ENCODE results near the gene SUGCT. TPM values are rescaled to one million over a fixed set of nuclear protein-coding genes. Genes with fewer than 3 reads are reported as not detected.

Gene SUGCT
- total and polyA plus RNA-seq, 9 of the 15 experiments (the other 6 are each of a cell fraction or from before 2014, with no cell fraction given) = 0.58 to 2.5 (median 1.4) TPM

- Histone ChIP-seq H4K20me1 (replicated peaks; ENCODE audit: control insufficient read depth, insufficient read depth, low read length) (no peaks in the 10 kb centered on the region), H3K79me2 (ENCODE audit: control insufficient read depth, insufficient read depth, low read length) (no peaks in the 10 kb centered on the region), H3K9me1 (ENCODE audit: control insufficient read depth, insufficient read depth, low read length) (no peaks in the 10 kb centered on the region), H3K27ac (ENCODE audit: extremely low read depth, low read depth, low read length) (no peak overlapping the region), H3K9me3 (replicated peaks; ENCODE audit: control insufficient read depth, insufficient read depth, low read depth, low read length) (no peaks in the 10 kb centered on the region), H3K4me3 (no peak overlapping the region), H3K9ac (ENCODE audit: insufficient read depth in 1 of 2, low read depth in 2 of 2, low read length in 2 of 2) (no peak overlapping the region), H3K4me1 (replicated peaks in 1 of 2; ENCODE audit: control insufficient read depth in 2 of 2, insufficient read depth in 2 of 2, low read length in 2 of 2) (no peaks in the 10 kb centered on the region), H3K36me3 (ENCODE audit: control insufficient read depth, insufficient read depth, low read length) (no peaks in the 10 kb centered on the region), H3K27me3 (ENCODE audit: control insufficient read depth in 2 of 2, insufficient read depth in 2 of 2, low read length in 2 of 2) (no peaks in the 10 kb centered on the region), H2AFZ (ENCODE audit: low read depth, low read length) (no peak overlapping the region), H3K4me2 (ENCODE audit: insufficient read depth, low read length) (no peak overlapping the region)
- FAIRE-seq (no peak), ATAC-seq (no peak), DNase-seq (ENCODE audit: extremely low read depth in 1 of 4, low spot score in 3 of 4) (no peak)
- in situ Hi-C loops (cut with MboI) (no loop called here), intact Hi-C loops (cut with micrococcal nuclease) (no loop called here)
- no TSS peak for BruUV-seq (replicated peaks)
- WGBS (ENCODE audit: insufficient coverage, low coverage, missing lambda C conversion rate) = 19% methylated on average over 2 of the region's 2 CpGs
- POLR2A ChIA-PET = no interaction called here
- CTCF ChIA-PET (ENCODE audit: low intra/inter-chr PET ratio) = no interaction called here
- TF ChIP-seq ZBTB43 (CRISPR knock-in tag; IDR thresholded peaks at IDR 0.05) = no peak
- TF ChIP-seq E2F8 (IDR thresholded peaks at IDR 0.05; ENCODE audit: low read depth, partially characterized antibody) = no peak
- no peak for TF ChIP-seq ZNF512 (tag; IDR thresholded peaks at IDR 0.05)
- no peak for TF ChIP-seq NFYB (IDR thresholded peaks at IDR 0.05; ENCODE audit: extremely low read depth, insufficient read length)
- TF ChIP-seq GMEB1 (CRISPR knock-in tag; IDR thresholded peaks at IDR 0.05) = no peak
- no peak for TF ChIP-seq CHAMP1 (IDR thresholded peaks at IDR 0.05)
- TF ChIP-seq FOXA1 (IDR thresholded peaks at IDR 0.05; ENCODE audit: borderline replicate concordance) = no peak
- no peak for TF ChIP-seq ATF3 (IDR thresholded peaks at IDR 0.05)
- no peak for TF ChIP-seq ATF3 (CRISPR knock-in tag; conservative IDR thresholded peaks at IDR 0.05)
- no peak for TF ChIP-seq TSC22D4 (tag; IDR thresholded peaks at IDR 0.05)
These were observed 290.9 kb downstream of the SUGCT start for GRCh38 chr7:40425696-40426095.

All from K562 (cell line).